Body of pancreas (tissue), 4 donors: ENCODE measurements around the gene CMPK2.
A peak's percentile ranks its signal among the peaks of the same experiment; 100 is the strongest.

Experiments used
- CTCF ChIP-seq, 7 experiments: fragments of 450-650 bp in 4 of 7; fragments of 200-600 bp in 3 of 7; sonication (generic) in 3 of 7; IDR thresholded peaks; one replicate each; pipeline ENCODE4 v1.5.1; 2016 to 2019; ENCODE audit warnings: antibody characterized with exemption in 7 of 7
- POLR2A ChIP-seq, 3 donors: fragments of 450-650 bp; IDR thresholded peaks; one replicate each; pipeline ENCODE4 v1.6.1; 2016; ENCODE audit warnings: antibody characterized with exemption in 3 of 3, mild to moderate bottlenecking in 2 of 3

GRCh38 chr2:6826081-6826913 lies 39.4 kb downstream of the CMPK2 start:
- TF ChIP-seq CTCF (IDR thresholded peaks at IDR 0.05) (peak; percentile 26 to 66 (median 49)), POLR2A (IDR thresholded peaks at IDR 0.05) (no peak)
